Measurements from ENCODE around the gene CDC42SE1.
"Not testable (repeated sequence)": the region's sequence is repeated elsewhere in the genome, so short reads cannot be mapped to it uniquely, and the experiment has no call there.

CDC42SE1 gene

GRCh38 chr1:151059109-151060006 is at the start of gene CDC42SE1:
Gene CDC42SE1 (minus strand): TSS chr1:151059622. CDS start chr1:151055730, 3,892 bp downstream.
- peak; percentile 97 for DNase-seq

- no peak for DNase-seq
Observed at GRCh38 chr1:151108331-151108730, 48.9 kb upstream of the CDC42SE1 start.

GRCh38 chr1:151106894-151107293 is 47.5 kb upstream of the CDC42SE1 start:
- no peak for DNase-seq

GRCh38 chr1:151104630-151105029 is 45.2 kb upstream of the CDC42SE1 start:
- no peak for DNase-seq

- no peak for DNase-seq
Observed at GRCh38 chr1:151098126-151098525, 38.7 kb upstream of the CDC42SE1 start.

- DNase-seq, result not testable (repeated sequence)
Observed at GRCh38 chr1:151097426-151097825, 38.0 kb upstream of the CDC42SE1 start.

- DNase-seq, result no peak
Observed at GRCh38 chr1:151085953-151086559, 26.6 kb upstream of the CDC42SE1 start.

- DNase-seq, result no peak
Observed at GRCh38 chr1:151072224-151072623, 12.8 kb upstream of the CDC42SE1 start.

GRCh38 chr1:151070474-151071276 is 11.3 kb upstream of the CDC42SE1 start, which contains the start of gene GABPB2:
Gene GABPB2 (plus strand): TSS chr1:151070761. CDS start chr1:151088190, 17,429 bp downstream.
- DNase-seq, result peak; percentile 98

GRCh38 chr1:151069103-151069486 is 9.7 kb upstream of the CDC42SE1 start:
- DNase-seq, result no peak

GRCh38 chr1:151067185-151067584 is 7.8 kb upstream of the CDC42SE1 start:
- no peak for DNase-seq

GRCh38 chr1:151065089-151065645 is 5.7 kb upstream of the CDC42SE1 start:
- no peak for DNase-seq

GRCh38 chr1:151062741-151063371 is 3.4 kb upstream of the CDC42SE1 start:
- DNase-seq, result no peak

GRCh38 chr1:151061704-151062103 is 2.3 kb upstream of the CDC42SE1 start:
- no peak for DNase-seq

GRCh38 chr1:151060657-151061421 is 1.4 kb upstream of the CDC42SE1 start:
- DNase-seq, result peak; percentile 79

- DNase-seq, result peak; percentile 95
Observed at GRCh38 chr1:151060007-151060656, 710 bp upstream of the CDC42SE1 start, which contains the start of gene MLLT11. Gene MLLT11 (plus strand): TSS chr1:151060397. CDS start chr1:151067225, 6,828 bp downstream.

- DNase-seq, result peak; percentile 88
Observed at GRCh38 chr1:151058692-151059091, 730 bp downstream of the CDC42SE1 start.

GRCh38 chr1:151056149-151056548 is 3.3 kb downstream of the CDC42SE1 start:
- no peak for DNase-seq

- no peak for DNase-seq
Observed at GRCh38 chr1:151055581-151055980, 3.8 kb downstream of the CDC42SE1 start.

- no peak for DNase-seq
Observed at GRCh38 chr1:151054971-151055547, 4.4 kb downstream of the CDC42SE1 start.

All from NCI-H526 treated with DMSO at 0.1 percent for 48 hours (cell line).